ENCODE data around the gene GLRA2. TPM values are rescaled to one million over a fixed set of nuclear protein-coding genes. Genes with fewer than 3 reads are reported as not detected.

GLRA2 gene
- total RNA-seq, 4 donors from 2014 or later = 0.48 TPM; not detected in 3

DNA sequence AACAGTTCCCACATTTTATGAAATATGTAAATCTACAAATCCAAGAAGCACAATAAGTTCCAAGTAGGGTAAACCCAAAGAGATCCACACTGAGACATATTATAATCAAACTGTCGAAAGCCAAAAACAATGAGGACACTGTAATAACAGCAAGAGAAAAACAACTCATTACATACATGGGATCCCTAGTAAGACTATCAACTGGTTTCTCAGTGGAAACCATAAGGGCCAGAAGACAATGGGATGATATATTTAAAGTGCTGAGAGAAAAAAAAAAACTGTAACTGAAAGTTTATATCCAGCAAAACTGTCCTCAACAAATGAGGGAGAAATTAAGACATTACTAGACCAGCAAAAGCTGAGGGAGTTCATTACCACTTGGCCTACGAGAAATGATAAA, 34.7 kb downstream of the GLRA2 start:
- Histone ChIP-seq H3K4me1 (no peaks in the 10 kb centered on the region), H3K27ac (no peak overlapping the region), H3K9me3 (no peaks in the 10 kb centered on the region), H3K27me3 (no peaks in the 10 kb centered on the region), H3K36me3 (no peaks in the 10 kb centered on the region), H3K4me3 (no peak overlapping the region)
- DNase-seq = no peak
- intact Hi-C loops (cut with DNase I; ENCODE audit: low total_unique reads) = no loop called here
- TF ChIP-seq, protein P1, sequence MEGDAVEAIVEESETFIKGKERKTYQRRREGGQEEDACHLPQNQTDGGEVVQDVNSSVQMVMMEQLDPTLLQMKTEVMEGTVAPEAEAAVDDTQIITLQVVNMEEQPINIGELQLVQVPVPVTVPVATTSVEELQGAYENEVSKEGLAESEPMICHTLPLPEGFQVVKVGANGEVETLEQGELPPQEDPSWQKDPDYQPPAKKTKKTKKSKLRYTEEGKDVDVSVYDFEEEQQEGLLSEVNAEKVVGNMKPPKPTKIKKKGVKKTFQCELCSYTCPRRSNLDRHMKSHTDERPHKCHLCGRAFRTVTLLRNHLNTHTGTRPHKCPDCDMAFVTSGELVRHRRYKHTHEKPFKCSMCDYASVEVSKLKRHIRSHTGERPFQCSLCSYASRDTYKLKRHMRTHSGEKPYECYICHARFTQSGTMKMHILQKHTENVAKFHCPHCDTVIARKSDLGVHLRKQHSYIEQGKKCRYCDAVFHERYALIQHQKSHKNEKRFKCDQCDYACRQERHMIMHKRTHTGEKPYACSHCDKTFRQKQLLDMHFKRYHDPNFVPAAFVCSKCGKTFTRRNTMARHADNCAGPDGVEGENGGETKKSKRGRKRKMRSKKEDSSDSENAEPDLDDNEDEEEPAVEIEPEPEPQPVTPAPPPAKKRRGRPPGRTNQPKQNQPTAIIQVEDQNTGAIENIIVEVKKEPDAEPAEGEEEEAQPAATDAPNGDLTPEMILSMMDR (IDR thresholded peaks at IDR 0.05) = no peak
- TF ChIP-seq POLR2A (IDR thresholded peaks at IDR 0.05) = no peak

DNA sequence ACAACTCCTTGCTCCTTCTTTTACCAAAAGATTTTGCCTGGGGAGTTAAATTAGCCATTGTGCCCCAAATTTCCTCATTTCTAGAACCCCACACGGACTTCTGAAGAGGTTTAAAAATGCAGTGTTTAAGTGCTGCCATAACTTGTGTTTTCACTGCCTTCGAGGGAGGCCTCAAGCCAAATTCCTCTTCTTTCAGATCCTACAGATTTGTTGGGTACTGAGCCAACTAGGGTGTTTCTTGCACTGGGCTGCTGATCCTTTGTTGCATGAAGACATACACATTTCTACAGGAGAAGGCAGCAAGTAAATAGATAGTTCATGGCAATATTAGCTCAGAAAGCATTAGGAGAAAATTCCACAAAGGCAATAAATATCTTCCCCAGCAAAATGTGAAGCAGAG, 43.8 kb downstream of the GLRA2 start:
- Histone ChIP-seq H3K4me1 (no peaks in the 10 kb centered on the region), H3K27me3 (no peaks in the 10 kb centered on the region), H3K4me3 (no peak overlapping the region), H3K36me3 (no peaks in the 10 kb centered on the region), H3K27ac (no peak overlapping the region), H3K9me3 (no peaks in the 10 kb centered on the region)
- no peak for DNase-seq
- intact Hi-C loops (cut with DNase I; ENCODE audit: low total_unique reads) = no loop called here
- TF ChIP-seq, protein P1 (IDR thresholded peaks at IDR 0.05) = no peak
- TF ChIP-seq POLR2A (IDR thresholded peaks at IDR 0.05) = no peak

DNA sequence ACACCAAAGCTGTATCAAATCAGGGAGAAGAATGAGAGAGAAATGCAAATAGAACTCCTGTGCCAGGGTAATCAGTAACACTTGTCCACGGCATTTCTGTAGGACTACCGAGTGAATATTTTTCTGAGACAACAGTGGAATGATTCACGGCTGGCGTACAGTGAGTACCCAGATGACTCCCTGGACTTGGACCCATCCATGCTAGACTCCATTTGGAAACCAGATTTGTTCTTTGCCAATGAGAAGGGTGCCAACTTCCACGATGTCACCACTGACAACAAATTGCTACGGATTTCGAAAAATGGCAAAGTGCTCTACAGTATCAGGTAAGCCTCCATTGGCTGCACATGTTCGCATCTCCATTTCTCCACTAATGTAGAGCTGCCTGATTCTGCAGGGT, 51.7 kb downstream of the GLRA2 start:
- Histone ChIP-seq H3K36me3 (no peaks in the 10 kb centered on the region), H3K4me1 (no peaks in the 10 kb centered on the region), H3K27ac (no peak overlapping the region), H3K9me3 (no peaks in the 10 kb centered on the region), H3K27me3 (no peaks in the 10 kb centered on the region), H3K4me3 (no peak overlapping the region)
- no peak for DNase-seq
- TF ChIP-seq, protein P1 (IDR thresholded peaks at IDR 0.05) = no peak
- TF ChIP-seq POLR2A (IDR thresholded peaks at IDR 0.05) = no peak
- intact Hi-C loops (cut with DNase I; ENCODE audit: low total_unique reads) = no loop called here

DNA sequence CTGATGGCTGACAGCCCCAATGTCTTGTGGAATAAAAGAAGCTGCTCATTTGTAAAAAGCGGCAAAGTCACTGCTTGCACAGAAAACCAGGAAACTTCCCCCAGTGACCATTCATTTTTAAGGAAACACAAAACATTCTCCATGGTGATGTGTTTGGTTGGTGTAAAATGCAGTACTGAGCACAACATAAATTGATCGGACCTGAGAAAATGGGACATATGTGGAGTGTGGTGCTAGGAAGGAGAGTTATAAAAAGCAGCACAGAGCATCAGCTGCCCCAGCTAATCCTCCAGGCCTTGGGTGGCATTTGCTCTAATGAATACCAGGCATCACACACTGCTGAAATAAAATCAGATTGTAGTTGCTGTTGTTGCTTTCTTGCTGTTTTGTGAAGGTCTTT, 55.2 kb downstream of the GLRA2 start:
- TF ChIP-seq, protein P1 (IDR thresholded peaks at IDR 0.05) = no peak
- no peak for TF ChIP-seq POLR2A (IDR thresholded peaks at IDR 0.05)
- intact Hi-C loops (cut with DNase I; ENCODE audit: low total_unique reads) = no loop called here
- no peaks in the 10 kb centered on the region for H3K36me3 ChIP-seq

DNA sequence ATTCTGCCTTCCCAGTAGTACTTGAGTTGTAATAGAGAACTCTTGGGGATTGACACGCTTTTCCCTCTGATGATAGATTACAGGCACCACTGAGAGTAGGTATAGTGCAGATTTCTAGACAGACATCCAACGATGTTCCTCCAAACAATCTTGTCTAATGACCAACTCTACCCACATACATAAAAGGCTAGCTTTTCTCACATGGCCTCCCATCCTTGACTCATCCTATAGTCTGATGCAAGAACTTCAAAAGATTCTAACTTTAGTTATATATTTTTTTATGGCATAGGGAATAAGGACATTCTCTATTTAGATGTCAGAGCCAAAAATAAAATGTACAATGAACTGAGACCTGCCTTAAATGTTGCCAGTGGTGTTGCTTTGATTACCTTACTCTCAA, 60.9 kb downstream of the GLRA2 start:
- no peaks in the 10 kb centered on the region for H3K4me1 ChIP-seq
- TF ChIP-seq POLR2A (IDR thresholded peaks at IDR 0.05) = no peak
- TF ChIP-seq, protein P1 (IDR thresholded peaks at IDR 0.05) = no peak
- no peaks in the 10 kb centered on the region for H3K36me3 ChIP-seq
- H3K9me3 ChIP-seq = no peaks in the 10 kb centered on the region
- H3K4me3 ChIP-seq = no peak overlapping the region
- DNase-seq = no peak
- H3K27me3 ChIP-seq = no peaks in the 10 kb centered on the region
- H3K27ac ChIP-seq = no peak overlapping the region
- intact Hi-C loops (cut with DNase I; ENCODE audit: low total_unique reads) = no loop called here

More for the DNA sequence above, 55.2 kb downstream of the GLRA2 start:
- Histone ChIP-seq H3K4me1 (no peaks in the 10 kb centered on the region), H3K27me3 (no peaks in the 10 kb centered on the region), H3K9me3 (no peaks in the 10 kb centered on the region), H3K27ac (no peak overlapping the region), H3K4me3 (no peak overlapping the region)
- no peak for DNase-seq
